ENCODE measurements around the gene ST14. TPM values are rescaled to one million over a fixed set of nuclear protein-coding genes. Genes with fewer than 3 reads are reported as not detected.

Gene ST14
- total RNA-seq, 1 experiment from 2014 or later, result 1.8 TPM

DNA sequence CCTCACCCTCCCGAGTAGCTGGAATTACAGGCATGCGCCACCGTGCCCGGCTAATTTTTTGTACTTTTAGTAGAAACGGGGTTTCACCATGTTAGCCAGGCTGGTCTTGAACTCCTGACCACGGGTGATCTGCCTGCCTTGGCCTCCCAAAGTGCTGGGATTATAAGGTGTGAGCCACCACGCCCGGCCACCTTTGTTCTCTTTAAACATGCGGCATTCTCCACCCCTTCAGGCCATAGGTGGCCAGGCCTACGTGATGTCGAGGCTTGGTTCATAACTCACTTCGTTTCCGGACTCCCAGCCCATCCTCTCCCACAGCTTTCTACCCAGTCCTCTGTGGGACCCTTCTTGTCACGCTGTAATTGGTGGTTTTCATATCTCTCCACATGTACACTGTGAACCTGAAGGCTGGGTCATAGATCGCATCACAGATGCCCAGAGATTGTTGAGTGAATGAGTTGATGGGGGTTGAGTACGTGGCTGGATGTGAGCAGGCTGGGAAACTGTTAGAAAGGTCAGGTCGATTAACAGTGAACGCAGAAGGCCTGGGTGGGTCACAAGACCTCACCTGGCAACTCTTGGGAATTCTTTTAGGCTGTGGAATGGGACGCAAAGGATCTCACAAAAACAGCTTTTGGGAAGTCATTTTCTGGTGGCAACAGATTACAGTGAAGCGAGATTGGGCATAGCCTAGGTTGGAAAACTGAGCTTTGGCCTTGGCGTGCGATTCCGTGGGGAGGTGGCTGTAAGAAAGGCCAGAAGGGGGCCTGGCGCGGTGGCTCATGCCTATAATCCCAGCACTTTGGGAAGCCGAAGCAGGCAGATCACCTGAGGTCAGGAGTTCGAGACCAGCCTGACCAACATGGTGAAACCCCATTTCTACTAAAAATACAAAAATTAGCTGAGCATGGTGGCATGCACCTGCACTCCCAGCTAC is 44.5 kb downstream of the ST14 start:
- ChIA-PET CTCF (interaction anchor here (0.6 to 2.7 kb wide), 2 partner anchors 9 to 770 kb away, joined by 4 to 11 read pairs; no protein-coding TSS in a partner anchor), POLR2A (interaction anchor here (0.7 kb wide), 1 partner anchor 132 kb away, joined by 7 read pairs; no protein-coding TSS in a partner anchor)
- H3K27me3 ChIP-seq (ENCODE audit: control insufficient read depth, insufficient read depth, low read length), result no peaks in the 10 kb centered on the region
- TF ChIP-seq, protein P1, sequence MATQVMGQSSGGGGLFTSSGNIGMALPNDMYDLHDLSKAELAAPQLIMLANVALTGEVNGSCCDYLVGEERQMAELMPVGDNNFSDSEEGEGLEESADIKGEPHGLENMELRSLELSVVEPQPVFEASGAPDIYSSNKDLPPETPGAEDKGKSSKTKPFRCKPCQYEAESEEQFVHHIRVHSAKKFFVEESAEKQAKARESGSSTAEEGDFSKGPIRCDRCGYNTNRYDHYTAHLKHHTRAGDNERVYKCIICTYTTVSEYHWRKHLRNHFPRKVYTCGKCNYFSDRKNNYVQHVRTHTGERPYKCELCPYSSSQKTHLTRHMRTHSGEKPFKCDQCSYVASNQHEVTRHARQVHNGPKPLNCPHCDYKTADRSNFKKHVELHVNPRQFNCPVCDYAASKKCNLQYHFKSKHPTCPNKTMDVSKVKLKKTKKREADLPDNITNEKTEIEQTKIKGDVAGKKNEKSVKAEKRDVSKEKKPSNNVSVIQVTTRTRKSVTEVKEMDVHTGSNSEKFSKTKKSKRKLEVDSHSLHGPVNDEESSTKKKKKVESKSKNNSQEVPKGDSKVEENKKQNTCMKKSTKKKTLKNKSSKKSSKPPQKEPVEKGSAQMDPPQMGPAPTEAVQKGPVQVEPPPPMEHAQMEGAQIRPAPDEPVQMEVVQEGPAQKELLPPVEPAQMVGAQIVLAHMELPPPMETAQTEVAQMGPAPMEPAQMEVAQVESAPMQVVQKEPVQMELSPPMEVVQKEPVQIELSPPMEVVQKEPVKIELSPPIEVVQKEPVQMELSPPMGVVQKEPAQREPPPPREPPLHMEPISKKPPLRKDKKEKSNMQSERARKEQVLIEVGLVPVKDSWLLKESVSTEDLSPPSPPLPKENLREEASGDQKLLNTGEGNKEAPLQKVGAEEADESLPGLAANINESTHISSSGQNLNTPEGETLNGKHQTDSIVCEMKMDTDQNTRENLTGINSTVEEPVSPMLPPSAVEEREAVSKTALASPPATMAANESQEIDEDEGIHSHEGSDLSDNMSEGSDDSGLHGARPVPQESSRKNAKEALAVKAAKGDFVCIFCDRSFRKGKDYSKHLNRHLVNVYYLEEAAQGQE (IDR thresholded peaks at IDR 0.05; ENCODE audit: insufficient read depth in 1 of 2, low read depth in 2 of 2, low read length in 1 of 2), result no peak
- no peak for TF ChIP-seq POLR2AphosphoS5 (IDR thresholded peaks at IDR 0.05; ENCODE audit: low read depth, low read length)
- TF ChIP-seq, protein P2, sequence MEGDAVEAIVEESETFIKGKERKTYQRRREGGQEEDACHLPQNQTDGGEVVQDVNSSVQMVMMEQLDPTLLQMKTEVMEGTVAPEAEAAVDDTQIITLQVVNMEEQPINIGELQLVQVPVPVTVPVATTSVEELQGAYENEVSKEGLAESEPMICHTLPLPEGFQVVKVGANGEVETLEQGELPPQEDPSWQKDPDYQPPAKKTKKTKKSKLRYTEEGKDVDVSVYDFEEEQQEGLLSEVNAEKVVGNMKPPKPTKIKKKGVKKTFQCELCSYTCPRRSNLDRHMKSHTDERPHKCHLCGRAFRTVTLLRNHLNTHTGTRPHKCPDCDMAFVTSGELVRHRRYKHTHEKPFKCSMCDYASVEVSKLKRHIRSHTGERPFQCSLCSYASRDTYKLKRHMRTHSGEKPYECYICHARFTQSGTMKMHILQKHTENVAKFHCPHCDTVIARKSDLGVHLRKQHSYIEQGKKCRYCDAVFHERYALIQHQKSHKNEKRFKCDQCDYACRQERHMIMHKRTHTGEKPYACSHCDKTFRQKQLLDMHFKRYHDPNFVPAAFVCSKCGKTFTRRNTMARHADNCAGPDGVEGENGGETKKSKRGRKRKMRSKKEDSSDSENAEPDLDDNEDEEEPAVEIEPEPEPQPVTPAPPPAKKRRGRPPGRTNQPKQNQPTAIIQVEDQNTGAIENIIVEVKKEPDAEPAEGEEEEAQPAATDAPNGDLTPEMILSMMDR (IDR thresholded peaks at IDR 0.05), result no peak
- TF ChIP-seq TCF7L2 (IDR thresholded peaks at IDR 0.05; ENCODE audit: low read depth, low read length), result no peak
- TF ChIP-seq SIN3A (IDR thresholded peaks at IDR 0.05; ENCODE audit: borderline replicate concordance, insufficient read depth, low read depth, low read length), result no peak
- H3K4me1 ChIP-seq (ENCODE audit: control insufficient read depth, insufficient read depth, low read length), result no peaks in the 10 kb centered on the region
- no peaks in the 10 kb centered on the region for H3K9me3 ChIP-seq (ENCODE audit: control insufficient read depth, insufficient read depth, low read depth, low read length)
- BruUV-seq (replicated peaks), result no TSS peak
- no peak overlapping the region for H3K4me3 ChIP-seq (ENCODE audit: low read depth in 2 of 2, low read length in 2 of 2)
- intact Hi-C loops (cut with micrococcal nuclease; ENCODE audit: unreplicated experiment), result no loop called here
- in situ Hi-C loops (cut with HindIII; ENCODE audit: low pct_unique_long_range_greater_than_20kb, low sequenced_read_pairs), result no loop called here
- no peak for ATAC-seq
- no peak overlapping the region for H3K27ac ChIP-seq (ENCODE audit: low read length)
- DNase-seq (ENCODE audit: low read depth, low spot score), result no peak
- no peaks in the 10 kb centered on the region for H3K36me3 ChIP-seq (ENCODE audit: control insufficient read depth, insufficient read depth, low read length)

DNA sequence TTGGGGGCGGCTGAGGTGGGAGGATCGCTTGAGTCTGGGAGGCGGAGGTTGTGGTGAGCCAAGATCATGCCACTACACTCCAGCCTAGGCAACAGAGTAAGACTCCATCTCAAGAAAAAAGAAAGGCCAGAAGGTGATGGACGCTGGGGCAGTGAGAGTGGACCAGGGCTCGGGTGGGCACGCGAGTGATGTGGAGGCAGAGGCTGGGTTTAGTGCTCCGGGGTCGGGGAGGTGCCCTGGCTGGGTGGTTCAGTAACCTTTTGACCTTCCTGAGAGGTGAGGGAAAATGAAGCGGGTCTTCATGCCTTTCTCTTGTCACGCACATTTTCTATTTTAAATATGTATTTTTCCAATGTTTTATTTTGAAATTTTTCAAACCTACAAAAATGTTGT is 45.1 kb downstream of the ST14 start:
- DNase-seq (ENCODE audit: low read depth, low spot score), result no peak
- intact Hi-C loops (cut with micrococcal nuclease; ENCODE audit: unreplicated experiment) (no loop called here), in situ Hi-C loops (cut with HindIII; ENCODE audit: low pct_unique_long_range_greater_than_20kb, low sequenced_read_pairs) (no loop called here)
- Histone ChIP-seq H3K4me1 (ENCODE audit: control insufficient read depth, insufficient read depth, low read length) (no peaks in the 10 kb centered on the region), H3K9me3 (ENCODE audit: control insufficient read depth, insufficient read depth, low read depth, low read length) (no peaks in the 10 kb centered on the region), H3K36me3 (ENCODE audit: control insufficient read depth, insufficient read depth, low read length) (no peaks in the 10 kb centered on the region), H3K27me3 (ENCODE audit: control insufficient read depth, insufficient read depth, low read length) (no peaks in the 10 kb centered on the region), H3K27ac (ENCODE audit: low read length) (no peak overlapping the region), H3K4me3 (ENCODE audit: low read depth in 2 of 2, low read length in 2 of 2) (no peak overlapping the region)
- TF ChIP-seq POLR2AphosphoS5 (IDR thresholded peaks at IDR 0.05; ENCODE audit: low read depth, low read length) (no peak), SIN3A (IDR thresholded peaks at IDR 0.05; ENCODE audit: borderline replicate concordance, insufficient read depth, low read depth, low read length) (no peak), TCF7L2 (IDR thresholded peaks at IDR 0.05; ENCODE audit: low read depth, low read length) (no peak)
- TF ChIP-seq, protein P1 (IDR thresholded peaks at IDR 0.05; ENCODE audit: insufficient read depth in 1 of 2, low read depth in 2 of 2, low read length in 1 of 2), result no peak
- TF ChIP-seq, protein P2 (IDR thresholded peaks at IDR 0.05), result no peak
- ChIA-PET POLR2A (interaction anchor here (0.7 kb wide), 1 partner anchor 133 kb away, joined by 7 read pairs; no protein-coding TSS in a partner anchor), CTCF (interaction anchor here (0.6 to 2.7 kb wide), 2 partner anchors 8 to 770 kb away, joined by 4 to 11 read pairs; no protein-coding TSS in a partner anchor)
- BruUV-seq (replicated peaks), result no TSS peak
- ATAC-seq, result no peak
